Mucosa of stomach (tissue), 1 donor: Measurements from ENCODE around the gene NPB.

Source experiments
- H3K27me3 ChIP-seq: one replicate; pipeline ENCODE4 v1.7.0; 2013; ENCODE audit warnings: mild to moderate bottlenecking, low read length; ENCODE audit not compliant: control insufficient read depth, insufficient read depth
- H3K36me3 ChIP-seq: one replicate; pipeline ENCODE4 v1.7.0; 2013; ENCODE audit warnings: low read length; ENCODE audit not compliant: control insufficient read depth, insufficient read depth
- H3K4me1 ChIP-seq: one replicate; pipeline ENCODE4 v1.7.0; 2013; ENCODE audit warnings: mild to moderate bottlenecking, low read length; ENCODE audit not compliant: control insufficient read depth, insufficient read depth
- H3K4me3 ChIP-seq: one replicate; pipeline ENCODE4 v1.7.0; 2013; ENCODE audit warnings: low read length
- H3K9ac ChIP-seq: one replicate; pipeline ENCODE4 v1.7.0; 2013; ENCODE audit warnings: mild to moderate bottlenecking, low read length, moderate library complexity
- H3K9me3 ChIP-seq: one replicate; pipeline ENCODE4 v1.7.0; 2013; ENCODE audit warnings: mild to moderate bottlenecking, low read length, moderate library complexity; ENCODE audit not compliant: control insufficient read depth
- donor health status: Pancreatic carcinoma.

Gene NPB

DNA sequence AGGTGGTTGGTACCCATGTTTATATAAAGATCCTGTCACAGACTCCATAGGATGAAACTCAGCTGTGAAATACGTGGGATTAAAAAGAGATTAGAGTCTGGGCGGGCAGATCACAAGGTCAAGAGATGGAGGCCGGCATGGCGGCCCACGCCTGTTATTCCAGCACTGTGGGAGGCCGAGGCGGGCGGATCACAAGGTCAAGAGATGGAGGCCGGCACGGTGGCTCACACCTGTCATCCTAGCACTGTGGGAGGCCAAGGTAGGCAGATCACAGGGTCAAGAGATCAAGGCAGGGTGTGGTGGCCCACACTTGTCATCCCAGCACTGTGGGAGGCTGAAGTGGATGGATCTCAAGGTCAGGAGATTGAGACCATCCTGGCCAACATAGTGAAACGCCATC lies 6.6 kb upstream of the NPB start:
- no peaks in the 10 kb centered on the region for H3K36me3 ChIP-seq
- H3K4me3 ChIP-seq = no peak overlapping the region
- no peak overlapping the region for H3K9ac ChIP-seq
- peaks cover 2% of the 10 kb centered on the region for H3K4me1 ChIP-seq
- no peaks in the 10 kb centered on the region for H3K27me3 ChIP-seq
- no peaks in the 10 kb centered on the region for H3K9me3 ChIP-seq

DNA sequence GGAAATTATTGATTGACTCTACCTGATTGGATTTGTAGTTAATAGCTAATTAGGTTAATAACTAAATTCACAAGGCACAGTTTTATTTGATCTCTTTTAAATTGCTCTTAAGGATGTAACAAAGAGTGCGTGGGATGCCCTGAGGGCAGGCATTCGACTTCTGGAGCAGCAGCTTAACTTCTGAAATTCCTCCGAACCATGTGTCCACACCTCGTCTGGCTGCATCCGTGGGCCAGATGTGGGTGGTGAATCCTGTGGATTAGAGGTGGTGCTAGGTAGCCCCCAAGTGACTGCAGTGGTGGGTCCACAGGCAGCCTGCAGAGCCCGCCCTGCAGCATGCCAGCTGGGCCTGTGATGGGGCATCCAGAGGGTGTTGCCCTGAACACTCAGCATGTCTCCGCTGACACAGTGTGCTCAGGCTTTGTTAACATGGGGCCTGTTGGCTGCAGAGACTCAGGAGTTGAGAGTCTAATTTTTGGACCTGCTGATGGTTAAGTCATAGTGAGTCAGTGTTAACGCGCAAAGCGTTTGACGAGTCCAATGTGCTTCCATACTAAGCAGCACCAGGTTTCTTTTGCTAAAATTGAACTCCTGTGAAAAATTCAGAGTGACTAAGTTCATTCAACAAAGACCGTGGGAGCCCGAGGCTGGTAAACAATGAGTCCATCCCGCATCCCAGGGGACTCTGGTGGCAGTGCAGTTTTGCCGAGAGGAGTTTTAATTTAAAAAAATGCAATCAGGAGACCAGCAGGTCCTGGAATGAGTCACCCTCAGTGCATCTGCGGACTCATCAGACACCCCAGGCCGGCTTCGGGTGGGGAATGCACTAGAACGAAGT lies 3.8 kb upstream of the NPB start:
- H3K27me3 ChIP-seq = peaks cover 10% of the 10 kb centered on the region
- H3K9me3 ChIP-seq = no peaks in the 10 kb centered on the region
- H3K9ac ChIP-seq = no peak overlapping the region
- H3K36me3 ChIP-seq = no peaks in the 10 kb centered on the region
- peaks cover 14% of the 10 kb centered on the region for H3K4me1 ChIP-seq
- H3K4me3 ChIP-seq = no peak overlapping the region

DNA sequence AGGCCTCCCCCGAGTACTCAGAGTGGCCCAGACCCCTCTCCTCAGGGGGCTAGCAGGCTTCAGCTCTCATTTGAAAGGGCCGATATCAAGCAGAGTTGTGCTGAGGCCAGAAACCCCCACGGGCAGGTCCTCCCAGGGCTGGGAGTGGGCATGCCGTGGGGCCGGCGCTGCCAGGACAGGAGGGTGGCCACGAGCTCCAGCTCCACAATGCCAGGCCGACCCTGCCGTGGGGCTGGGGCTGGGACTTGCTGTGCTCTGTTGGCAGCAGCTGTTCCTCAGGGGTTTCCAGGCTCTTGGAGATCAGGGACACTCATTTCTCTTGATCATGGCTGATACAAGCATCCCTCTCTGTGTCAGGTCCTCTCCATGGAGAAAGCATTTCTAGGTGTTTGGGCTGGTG lies 3.2 kb upstream of the NPB start:
- H3K9me3 ChIP-seq = no peaks in the 10 kb centered on the region
- no peak overlapping the region for H3K4me3 ChIP-seq
- no peak overlapping the region for H3K9ac ChIP-seq
- no peaks in the 10 kb centered on the region for H3K36me3 ChIP-seq
- H3K4me1 ChIP-seq = peaks cover 16% of the 10 kb centered on the region
- peaks cover 10% of the 10 kb centered on the region for H3K27me3 ChIP-seq

- H3K27me3 ChIP-seq = peaks cover 10% of the 10 kb centered on the region
- no peak overlapping the region for H3K4me3 ChIP-seq
- peaks cover 16% of the 10 kb centered on the region for H3K4me1 ChIP-seq
- H3K9ac ChIP-seq = no peak overlapping the region
- H3K36me3 ChIP-seq = no peaks in the 10 kb centered on the region
- H3K9me3 ChIP-seq = no peaks in the 10 kb centered on the region
Measured at GRCh38 chr17:81899514-81900166, 2.4 kb upstream of the NPB start.

DNA sequence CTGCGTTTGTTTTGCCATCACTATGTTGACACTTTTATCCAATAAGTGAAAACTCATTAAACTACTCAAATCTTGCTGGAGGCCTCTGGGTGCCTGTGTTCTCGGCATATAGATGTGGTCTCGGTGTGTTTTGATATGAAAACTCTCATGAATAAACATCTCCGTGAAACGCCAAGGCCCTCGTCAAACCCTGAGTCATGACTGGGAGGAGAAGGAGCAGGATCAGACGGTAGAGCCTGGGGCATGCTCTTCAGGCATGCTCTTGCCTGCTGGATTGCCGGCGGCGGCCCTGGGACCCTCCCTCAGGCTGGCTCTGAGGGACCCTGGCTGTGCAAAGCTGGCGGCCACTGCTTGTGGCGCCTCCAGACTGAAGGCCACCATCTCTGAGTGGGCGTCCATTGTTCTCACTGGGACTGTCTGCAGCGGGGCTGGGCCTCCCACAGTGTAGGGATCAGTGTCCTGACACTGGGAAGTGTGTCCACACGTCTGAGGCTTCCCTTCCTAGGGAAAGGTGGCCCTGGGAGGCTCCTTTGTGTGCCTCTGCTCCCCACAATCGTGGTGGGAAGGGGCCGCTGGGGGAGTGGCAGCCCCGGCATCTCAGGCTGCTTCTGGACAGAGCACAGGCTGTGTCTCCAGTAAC lies 1.7 kb upstream of the NPB start:
- peaks cover 10% of the 10 kb centered on the region for H3K27me3 ChIP-seq
- peaks cover 16% of the 10 kb centered on the region for H3K4me1 ChIP-seq
- no peak overlapping the region for H3K9ac ChIP-seq
- no peak overlapping the region for H3K4me3 ChIP-seq
- no peaks in the 10 kb centered on the region for H3K9me3 ChIP-seq
- H3K36me3 ChIP-seq = no peaks in the 10 kb centered on the region

DNA sequence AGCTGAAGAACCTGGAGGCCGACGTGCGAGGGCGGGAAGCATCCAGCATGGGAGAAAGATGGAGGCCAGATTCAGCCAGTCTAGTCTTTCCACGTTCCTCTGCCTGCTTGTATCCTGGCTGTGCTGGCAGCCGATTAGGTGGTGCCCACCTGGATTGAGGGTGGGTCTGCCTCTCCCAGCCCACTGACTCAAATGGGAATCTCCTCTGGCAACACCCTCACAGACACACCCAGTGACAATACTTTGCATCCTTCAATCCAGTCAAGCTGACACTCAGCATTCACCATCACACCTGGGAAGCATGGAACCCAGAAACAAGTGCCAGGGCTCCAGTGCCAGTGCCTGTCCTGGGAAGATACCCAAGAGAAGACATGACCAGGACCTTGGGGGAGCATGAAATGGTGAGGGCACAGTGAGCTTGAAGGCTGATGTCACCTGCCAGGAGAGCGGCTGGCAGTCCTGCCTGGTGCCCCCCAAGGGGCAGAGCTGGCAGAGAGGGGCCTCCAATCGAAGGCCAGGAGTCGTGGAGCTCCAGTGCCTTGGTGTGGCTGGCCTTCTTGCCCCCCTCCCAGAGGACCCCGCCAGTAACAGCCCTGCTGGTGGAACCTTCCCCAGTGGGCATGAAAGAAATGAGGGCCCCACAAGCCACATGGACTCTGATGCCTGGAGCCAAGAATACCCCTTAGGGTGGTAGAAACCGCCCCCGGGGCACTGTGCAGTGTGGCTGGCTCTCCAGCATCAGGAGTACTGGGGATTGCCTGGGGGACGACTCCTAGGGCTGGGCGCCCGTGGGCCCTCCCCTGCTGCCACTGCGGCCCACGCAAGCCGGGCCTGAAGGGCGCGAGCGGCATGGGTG lies 643 bp upstream of the NPB start:
- Histone ChIP-seq H3K27me3 (peaks cover 10% of the 10 kb centered on the region), H3K9me3 (no peaks in the 10 kb centered on the region), H3K36me3 (no peaks in the 10 kb centered on the region), H3K9ac (no peak overlapping the region), H3K4me3 (no peak overlapping the region), H3K4me1 (peaks cover 16% of the 10 kb centered on the region)

- Histone ChIP-seq H3K4me3 (no peak overlapping the region), H3K4me1 (peaks cover 16% of the 10 kb centered on the region), H3K27me3 (peaks cover 10% of the 10 kb centered on the region), H3K9ac (no peak overlapping the region), H3K9me3 (no peaks in the 10 kb centered on the region), H3K36me3 (peaks cover 3% of the 10 kb centered on the region)
Measured at GRCh38 chr17:81902653-81903414, 796 bp downstream of the NPB start.

DNA sequence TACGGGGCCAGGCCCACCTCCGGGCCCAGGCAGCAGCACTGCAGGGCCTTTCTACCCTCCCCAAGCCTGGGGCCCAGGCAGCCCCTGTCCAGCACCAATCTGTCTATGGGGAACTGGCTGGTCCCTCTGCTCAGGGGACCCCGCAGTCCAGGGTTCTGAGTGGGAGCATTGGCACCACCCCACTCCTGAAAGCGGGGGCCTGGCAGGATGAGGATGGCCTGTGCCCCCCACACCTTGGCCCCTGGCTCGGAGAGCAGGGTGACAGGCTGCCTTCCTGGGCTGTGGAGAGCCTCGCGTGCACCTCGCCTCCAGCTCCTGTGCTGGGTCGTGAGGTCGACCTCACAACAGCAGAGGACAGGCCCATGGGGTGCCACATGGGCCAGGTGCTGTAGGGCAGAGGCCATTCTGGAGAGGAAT lies 1.4 kb downstream of the NPB start:
- Histone ChIP-seq H3K9me3 (no peaks in the 10 kb centered on the region), H3K4me3 (no peak overlapping the region), H3K4me1 (peaks cover 16% of the 10 kb centered on the region), H3K27me3 (peaks cover 10% of the 10 kb centered on the region), H3K36me3 (peaks cover 3% of the 10 kb centered on the region), H3K9ac (no peak overlapping the region)

- Histone ChIP-seq H3K4me3 (no peak overlapping the region), H3K9ac (no peak overlapping the region), H3K9me3 (no peaks in the 10 kb centered on the region), H3K4me1 (peaks cover 16% of the 10 kb centered on the region), H3K27me3 (peaks cover 10% of the 10 kb centered on the region), H3K36me3 (peaks cover 3% of the 10 kb centered on the region)
Measured at GRCh38 chr17:81903896-81904599, 2.0 kb downstream of the NPB start.

- Histone ChIP-seq H3K4me3 (no peak overlapping the region), H3K4me1 (peaks cover 23% of the 10 kb centered on the region), H3K27me3 (peaks cover 10% of the 10 kb centered on the region), H3K9me3 (no peaks in the 10 kb centered on the region), H3K36me3 (peaks cover 3% of the 10 kb centered on the region), H3K9ac (no peak overlapping the region)
Measured at GRCh38 chr17:81904600-81905423, 2.8 kb downstream of the NPB start.
